PC-3 (cell line): Measurements from ENCODE around the gene GRAMD2A.

Experiments used
- EZH2 ChIP-seq: fragments of 300-600 bp; sonication (generic); IDR thresholded peaks from one replicate; pipeline ENCODE4 v1.6.1; 2017; ENCODE audit warnings: antibody characterized with exemption, mild to moderate bottlenecking, low read length; ENCODE audit not compliant: unreplicated experiment
- TF ChIP-seq, protein P1 (sequence below): fragments of 300-600 bp; sonication (generic); conservative IDR thresholded peaks from 2 replicates; pipeline ENCODE4 v1.5.1; 2017; ENCODE audit warnings: antibody characterized with exemption, low read depth, mild to moderate bottlenecking, low read length

DNA sequence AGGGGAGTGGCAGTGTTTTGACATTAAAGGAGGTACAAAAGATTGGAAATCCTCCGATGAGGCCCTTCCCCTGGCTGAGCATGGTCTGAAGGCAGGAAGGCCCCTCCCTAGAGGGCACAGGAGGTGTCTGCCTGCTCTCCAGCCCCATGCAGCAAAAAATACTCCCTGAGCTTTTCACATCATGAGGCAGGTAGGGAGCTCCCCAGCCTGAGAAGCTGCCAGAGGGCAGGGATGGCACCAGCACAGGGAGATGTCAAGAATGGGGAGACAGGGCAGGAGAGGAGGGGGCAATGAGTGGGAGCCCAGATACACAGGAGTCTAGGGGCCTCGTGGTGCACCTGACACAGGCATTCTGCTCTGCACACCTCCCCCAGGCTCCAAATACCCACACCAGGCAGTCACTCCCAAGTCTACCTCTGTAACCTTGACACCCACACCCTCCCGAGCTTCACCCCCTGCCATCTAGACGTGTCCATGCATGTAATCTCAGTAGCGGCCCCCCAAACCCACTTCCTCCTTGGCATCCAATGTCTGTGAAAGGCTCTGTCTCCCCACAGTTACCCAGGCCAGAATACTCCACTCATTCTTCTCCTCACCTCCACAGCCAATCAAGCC is 22.9 kb downstream of the GRAMD2A start:
- TF ChIP-seq, protein P1, sequence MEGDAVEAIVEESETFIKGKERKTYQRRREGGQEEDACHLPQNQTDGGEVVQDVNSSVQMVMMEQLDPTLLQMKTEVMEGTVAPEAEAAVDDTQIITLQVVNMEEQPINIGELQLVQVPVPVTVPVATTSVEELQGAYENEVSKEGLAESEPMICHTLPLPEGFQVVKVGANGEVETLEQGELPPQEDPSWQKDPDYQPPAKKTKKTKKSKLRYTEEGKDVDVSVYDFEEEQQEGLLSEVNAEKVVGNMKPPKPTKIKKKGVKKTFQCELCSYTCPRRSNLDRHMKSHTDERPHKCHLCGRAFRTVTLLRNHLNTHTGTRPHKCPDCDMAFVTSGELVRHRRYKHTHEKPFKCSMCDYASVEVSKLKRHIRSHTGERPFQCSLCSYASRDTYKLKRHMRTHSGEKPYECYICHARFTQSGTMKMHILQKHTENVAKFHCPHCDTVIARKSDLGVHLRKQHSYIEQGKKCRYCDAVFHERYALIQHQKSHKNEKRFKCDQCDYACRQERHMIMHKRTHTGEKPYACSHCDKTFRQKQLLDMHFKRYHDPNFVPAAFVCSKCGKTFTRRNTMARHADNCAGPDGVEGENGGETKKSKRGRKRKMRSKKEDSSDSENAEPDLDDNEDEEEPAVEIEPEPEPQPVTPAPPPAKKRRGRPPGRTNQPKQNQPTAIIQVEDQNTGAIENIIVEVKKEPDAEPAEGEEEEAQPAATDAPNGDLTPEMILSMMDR, result no peak
- TF ChIP-seq EZH2, result no peak
